Thyroid gland (tissue), 4 donors: ENCODE data around the gene NUP93. TPM values are rescaled to one million over a fixed set of nuclear protein-coding genes. Genes with fewer than 3 reads are reported as not detected.

Experiments used
- DNase-seq, 2 donors: peaks; one replicate each; pipeline ENCODE4 v3.0.0-alpha.2; 2019
- H3K27ac ChIP-seq, 3 donors: fragments of 200-600 bp; sonication (generic); 1 replicate in 2 of 3; 2 replicates in 1 of 3; pipeline ENCODE4 v1.5.1; 2016 to 2019; ENCODE audit warnings: mild to moderate bottlenecking in 1 of 3, moderate library complexity in 1 of 3
- H3K27me3 ChIP-seq: fragments of 200-600 bp; sonication (generic); one replicate; pipeline ENCODE4 v1.5.1; 2019
- H3K36me3 ChIP-seq, 2 donors: fragments of 200-600 bp; sonication (generic); one replicate each; pipeline ENCODE4 v1.5.1; 2016 to 2019
- H3K4me1 ChIP-seq, 2 donors: fragments of 200-600 bp; sonication (generic); one replicate each; pipeline ENCODE4 v1.5.1; 2017 to 2019
- H3K4me3 ChIP-seq, 3 donors: fragments of 200-600 bp; sonication (generic); replicated peaks in 1 of 3; 1 replicate in 2 of 3; 2 replicates in 1 of 3; pipeline ENCODE4 v1.5.1; 2016; ENCODE audit warnings: mild to moderate bottlenecking in 1 of 3
- H3K9me3 ChIP-seq: fragments of 200-600 bp; sonication (generic); one replicate; pipeline ENCODE4 v1.5.1; 2017
- CTCF ChIP-seq, 6 experiments: fragments of 200-600 bp in 3 of 6; fragments of 450-650 bp in 3 of 6; sonication (generic) in 3 of 6; IDR thresholded peaks; one replicate each; pipeline ENCODE4 v1.5.1; 2016 to 2019; ENCODE audit warnings: antibody characterized with exemption in 6 of 6, mild to moderate bottlenecking in 2 of 6, inconsistent platforms in 1 of 6, moderate library complexity in 1 of 6
- POLR2A ChIP-seq, 2 donors: fragments of 450-650 bp; IDR thresholded peaks; one replicate each; pipeline ENCODE4 v1.6.1; 2017; ENCODE audit warnings: antibody characterized with exemption in 2 of 2, mild to moderate bottlenecking in 2 of 2, moderate library complexity in 1 of 2
- WGBS, 2 donors: methylation state at CpG; one replicate each; pipeline ENCODE4 v1.1.5; 2017; 5-methylcytosine and 5-hydroxymethylcytosine counted together
- intact Hi-C: fragments of 100-400 bp; cut with DNase I; formaldehyde crosslinking; loops from one replicate; pipeline ENCODE4 v1.15.1; 2023
- total RNA-seq, 4 donors: library from RNA; depleted of rRNA; stranded (reverse); fragments of >200 nt; gene quantifications; one replicate each; pipeline ENCODE4 v1.2.3, GENCODE V29; 2016

Gene NUP93
- total RNA-seq, 4 donors from 2014 or later = 70.1 to 150 (median 97.4) TPM

GRCh38 chr16:56708525-56709442, 21.1 kb upstream of the NUP93 start:
- no peak for DNase-seq
- Histone ChIP-seq H3K9me3 (no peaks in the 10 kb centered on the region), H3K4me1 (no peaks in the 10 kb centered on the region), H3K27me3 (no peaks in the 10 kb centered on the region), H3K27ac (no peak overlapping the region), H3K36me3 (no peaks in the 10 kb centered on the region), H3K4me3 (no peak overlapping the region)
- TF ChIP-seq CTCF (IDR thresholded peaks at IDR 0.05) = no peak
- TF ChIP-seq POLR2A (IDR thresholded peaks at IDR 0.05) = no peak
- 68 to 72% methylated on average over 13 of the region's 13 CpGs for WGBS, 2 donors
- intact Hi-C loops = no loop called here

- Histone ChIP-seq H3K27ac (no peak overlapping the region), H3K27me3 (no peaks in the 10 kb centered on the region), H3K9me3 (no peaks in the 10 kb centered on the region), H3K4me3 (no peak overlapping the region), H3K36me3 (no peaks in the 10 kb centered on the region), H3K4me1 (no peaks in the 10 kb centered on the region)
- no peak for DNase-seq
- intact Hi-C loops = no loop called here
- no peak for TF ChIP-seq CTCF (IDR thresholded peaks at IDR 0.05)
- WGBS, 2 donors = 89% methylated on average over 4 of the region's 4 CpGs
Measured at GRCh38 chr16:56709443-56710040, 20.4 kb upstream of the NUP93 start.

- Histone ChIP-seq H3K4me3 (no peak overlapping the region), H3K27ac (no peak overlapping the region), H3K27me3 (no peaks in the 10 kb centered on the region), H3K4me1 (no peaks in the 10 kb centered on the region), H3K36me3 (no peaks in the 10 kb centered on the region), H3K9me3 (no peaks in the 10 kb centered on the region)
- no peak for DNase-seq
- intact Hi-C loops = no loop called here
- no peak for TF ChIP-seq POLR2A (IDR thresholded peaks at IDR 0.05)
- no peak for TF ChIP-seq CTCF (IDR thresholded peaks at IDR 0.05)
- 57 to 69% methylated on average over 3 of the region's 3 CpGs for whole genome bisulfite sequencing, 2 donors
Measured at GRCh38 chr16:56710181-56710737, 19.7 kb upstream of the NUP93 start.

GRCh38 chr16:56711862-56712261, 18.1 kb upstream of the NUP93 start:
- H3K27me3 ChIP-seq = no peaks in the 10 kb centered on the region
- 92 to 96% methylated on average over 2 of the region's 2 CpGs for WGBS, 2 donors
- H3K36me3 ChIP-seq = no peaks in the 10 kb centered on the region
- no peak overlapping the region for H3K4me3 ChIP-seq
- no peak for TF ChIP-seq CTCF (IDR thresholded peaks at IDR 0.05)
- no peak for TF ChIP-seq POLR2A (IDR thresholded peaks at IDR 0.05)
- no peak for DNase-seq
- intact Hi-C loops = no loop called here
- no peak overlapping the region for H3K27ac ChIP-seq
- H3K9me3 ChIP-seq = no peaks in the 10 kb centered on the region
- no peaks in the 10 kb centered on the region for H3K4me1 ChIP-seq

GRCh38 chr16:56713794-56714193, 16.1 kb upstream of the NUP93 start:
- Histone ChIP-seq H3K9me3 (no peaks in the 10 kb centered on the region), H3K4me3 (no peak overlapping the region), H3K27me3 (no peaks in the 10 kb centered on the region), H3K27ac (no peak overlapping the region), H3K4me1 (no peaks in the 10 kb centered on the region), H3K36me3 (no peaks in the 10 kb centered on the region)
- WGBS, 2 donors = 86 to 94% methylated on average over 2 of the region's 2 CpGs
- TF ChIP-seq CTCF (IDR thresholded peaks at IDR 0.05) (no peak), POLR2A (IDR thresholded peaks at IDR 0.05) (no peak)
- intact Hi-C loops = no loop called here
- no peak for DNase-seq
